KMS-11 (cell line): Measurements from ENCODE around the gene ITGA7.
A peak's percentile ranks its signal among the peaks of the same experiment; 100 is the strongest.

Experiments
- H2AFZ ChIP-seq: fragments of 200-600 bp; sonication (generic); 2 replicates; pipeline ENCODE4 v1.6.1; 2016; ENCODE audit warnings: antibody characterized with exemption, mixed run types, low read depth
- H3K27ac ChIP-seq: fragments of 200-600 bp; sonication (generic); 2 replicates; pipeline ENCODE4 v1.6.1; 2016; ENCODE audit warnings: mild to moderate bottlenecking, mixed run types
- H3K27me3 ChIP-seq: fragments of 200-600 bp; sonication (generic); 2 replicates; pipeline ENCODE4 v1.6.1; 2017; ENCODE audit warnings: mild to moderate bottlenecking, low read depth, mixed run types, moderate library complexity; ENCODE audit not compliant: insufficient read depth
- H3K36me3 ChIP-seq: fragments of 200-600 bp; sonication (generic); 2 replicates; pipeline ENCODE4 v1.6.1; 2017; ENCODE audit warnings: mild to moderate bottlenecking, mixed run types; ENCODE audit not compliant: insufficient read depth
- H3K4me1 ChIP-seq: fragments of 200-600 bp; sonication (generic); 2 replicates; pipeline ENCODE4 v1.6.1; 2016; ENCODE audit warnings: mild to moderate bottlenecking, low read depth, mixed run types; ENCODE audit not compliant: poor library complexity, severe bottlenecking
- H3K4me2 ChIP-seq: fragments of 200-600 bp; sonication (generic); 2 replicates; pipeline ENCODE4 v1.7.0; 2016; ENCODE audit warnings: mild to moderate bottlenecking, mixed run types
- H3K4me3 ChIP-seq: fragments of 200-600 bp; sonication (generic); IDR thresholded peaks from 2 replicates; pipeline ENCODE4 v1.6.1; 2017; ENCODE audit warnings: low read depth, low read length, mixed read lengths; ENCODE audit not compliant: insufficient read depth
- H3K79me2 ChIP-seq: fragments of 200-600 bp; sonication (generic); 2 replicates; pipeline ENCODE4 v1.6.1; 2016; ENCODE audit warnings: low read depth, mixed run types; ENCODE audit not compliant: insufficient read depth
- H3K9ac ChIP-seq: fragments of 200-600 bp; sonication (generic); 2 replicates; pipeline ENCODE4 v1.6.1; 2016; ENCODE audit warnings: mild to moderate bottlenecking, mixed run types
- H4K20me1 ChIP-seq: fragments of 200-600 bp; sonication (generic); 2 replicates; pipeline ENCODE4 v1.6.1; 2016; ENCODE audit warnings: mild to moderate bottlenecking, mixed run types; ENCODE audit not compliant: insufficient read depth
- TF ChIP-seq, protein P1 (sequence below): fragments of 200-600 bp; sonication (generic); conservative IDR thresholded peaks from 2 replicates; pipeline ENCODE4 v1.6.1; 2017; ENCODE audit warnings: low read depth, mild to moderate bottlenecking, antibody characterized with exemption, low read length, moderate library complexity, mixed read lengths

The ITGA7 gene

DNA sequence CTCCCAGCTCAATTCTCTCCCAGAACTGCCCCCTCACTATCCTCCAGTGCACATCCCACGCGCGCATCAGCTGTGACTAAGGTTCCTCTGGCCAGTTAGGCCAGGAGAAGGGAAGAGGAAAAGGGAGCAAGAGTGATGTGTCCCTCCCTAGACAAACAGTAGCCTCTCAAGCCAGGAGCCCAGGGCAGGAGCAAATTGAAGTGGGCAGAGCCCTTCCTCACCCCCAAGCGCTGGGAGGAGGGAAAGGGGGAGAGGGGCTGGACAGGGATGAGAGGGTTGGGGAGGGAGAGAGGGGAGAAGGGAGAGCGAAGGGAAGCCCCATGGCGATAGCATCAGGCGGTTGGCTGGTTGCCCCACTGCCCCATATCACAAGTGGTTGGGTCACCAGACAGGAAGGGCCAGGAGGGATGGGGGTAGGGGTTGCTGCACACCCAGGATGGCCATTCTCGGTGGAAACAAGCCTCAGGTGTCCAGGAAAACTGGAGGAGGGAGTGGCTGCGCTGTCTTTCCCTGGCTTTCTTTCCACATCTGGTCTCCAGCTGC lies 20.0 kb upstream of the ITGA7 start:
- peaks cover 13% of the 10 kb centered on the region; the same call in 1 of the 2 replicates for H3K79me2 ChIP-seq
- TF ChIP-seq, protein P1, sequence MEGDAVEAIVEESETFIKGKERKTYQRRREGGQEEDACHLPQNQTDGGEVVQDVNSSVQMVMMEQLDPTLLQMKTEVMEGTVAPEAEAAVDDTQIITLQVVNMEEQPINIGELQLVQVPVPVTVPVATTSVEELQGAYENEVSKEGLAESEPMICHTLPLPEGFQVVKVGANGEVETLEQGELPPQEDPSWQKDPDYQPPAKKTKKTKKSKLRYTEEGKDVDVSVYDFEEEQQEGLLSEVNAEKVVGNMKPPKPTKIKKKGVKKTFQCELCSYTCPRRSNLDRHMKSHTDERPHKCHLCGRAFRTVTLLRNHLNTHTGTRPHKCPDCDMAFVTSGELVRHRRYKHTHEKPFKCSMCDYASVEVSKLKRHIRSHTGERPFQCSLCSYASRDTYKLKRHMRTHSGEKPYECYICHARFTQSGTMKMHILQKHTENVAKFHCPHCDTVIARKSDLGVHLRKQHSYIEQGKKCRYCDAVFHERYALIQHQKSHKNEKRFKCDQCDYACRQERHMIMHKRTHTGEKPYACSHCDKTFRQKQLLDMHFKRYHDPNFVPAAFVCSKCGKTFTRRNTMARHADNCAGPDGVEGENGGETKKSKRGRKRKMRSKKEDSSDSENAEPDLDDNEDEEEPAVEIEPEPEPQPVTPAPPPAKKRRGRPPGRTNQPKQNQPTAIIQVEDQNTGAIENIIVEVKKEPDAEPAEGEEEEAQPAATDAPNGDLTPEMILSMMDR, result no peak
- H3K27me3 ChIP-seq, result no peaks in the 10 kb centered on the region
- H2AFZ ChIP-seq, result peak overlapping the region; percentile 88; the same call in 1 of the 2 replicates
- peak overlapping the region; percentile 87 for H3K4me2 ChIP-seq
- no peaks in the 10 kb centered on the region for H4K20me1 ChIP-seq
- H3K36me3 ChIP-seq, result no peaks in the 10 kb centered on the region; the same call in 1 of the 2 replicates
- peak overlapping the region; percentile 9; the same call in 1 of the 2 replicates for H3K27ac ChIP-seq
- H3K9ac ChIP-seq, result peak overlapping the region; percentile 80; the same call in 1 of the 2 replicates
- H3K4me1 ChIP-seq, result peaks cover 20% of the 10 kb centered on the region
- peak overlapping the region; percentile 69 for H3K4me3 ChIP-seq

DNA sequence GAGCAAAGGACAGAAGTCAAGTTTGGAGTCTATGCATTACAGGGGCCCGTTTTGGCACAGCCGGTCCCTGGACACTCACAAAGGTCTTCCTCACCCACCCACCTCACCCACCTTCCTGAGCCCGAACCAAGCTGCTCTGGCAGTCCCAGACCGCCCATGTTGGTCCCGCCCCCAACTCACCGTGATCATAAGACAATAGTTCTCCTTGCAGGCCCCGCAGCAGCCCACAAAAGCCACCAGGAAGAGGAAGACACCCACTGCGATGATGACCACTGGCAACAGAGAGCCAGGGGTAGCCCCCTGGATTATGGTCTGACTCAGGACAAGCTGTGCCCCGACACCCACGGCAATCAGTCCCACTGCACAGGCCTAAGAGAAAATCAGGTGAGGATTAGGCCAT lies 19.3 kb upstream of the ITGA7 start:
- H3K79me2 ChIP-seq, result peaks cover 13% of the 10 kb centered on the region; the same call in 1 of the 2 replicates
- no peak overlapping the region for H3K27ac ChIP-seq
- H3K36me3 ChIP-seq, result no peaks in the 10 kb centered on the region; the same call in 1 of the 2 replicates

DNA sequence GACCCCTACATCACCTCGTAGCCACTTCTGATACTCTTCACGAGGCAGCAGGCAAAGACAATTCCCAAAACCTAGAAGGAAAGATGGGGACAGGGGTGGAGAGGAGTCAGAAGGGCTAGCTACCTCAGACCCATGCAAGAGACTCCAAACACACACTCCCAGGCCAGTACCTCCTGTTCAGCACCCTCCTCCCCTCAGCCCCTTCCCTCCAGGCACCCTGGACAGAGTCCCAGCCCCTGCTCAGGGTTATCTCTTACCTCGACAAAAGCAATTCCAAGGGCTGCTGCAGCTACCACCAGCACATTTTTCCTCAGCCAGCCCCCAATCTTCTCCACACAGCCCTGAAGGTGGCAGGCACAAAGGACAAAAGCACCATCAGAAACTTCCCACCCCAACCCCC lies 17.9 kb upstream of the ITGA7 start:
- Histone ChIP-seq H3K27ac (no peak overlapping the region), H3K4me3 (no peak overlapping the region), H3K79me2 (peaks cover 13% of the 10 kb centered on the region; the same call in 1 of the 2 replicates), H2AFZ (no peak overlapping the region), H4K20me1 (no peaks in the 10 kb centered on the region), H3K4me2 (no peak overlapping the region), H3K27me3 (no peaks in the 10 kb centered on the region), H3K36me3 (no peaks in the 10 kb centered on the region; the same call in 1 of the 2 replicates), H3K9ac (no peak overlapping the region), H3K4me1 (peaks cover 31% of the 10 kb centered on the region)
- TF ChIP-seq, protein P1, result no peak

More for the DNA sequence above, 19.3 kb upstream of the ITGA7 start:
- H3K4me2 ChIP-seq, result peak overlapping the region; percentile 87; the same call in 1 of the 2 replicates
- H3K27me3 ChIP-seq, result no peaks in the 10 kb centered on the region
- H3K4me3 ChIP-seq, result no peak overlapping the region
- H4K20me1 ChIP-seq, result no peaks in the 10 kb centered on the region
- TF ChIP-seq, protein P1, result no peak
- no peak overlapping the region for H3K9ac ChIP-seq
- no peak overlapping the region for H2AFZ ChIP-seq
- peaks cover 20% of the 10 kb centered on the region for H3K4me1 ChIP-seq

DNA sequence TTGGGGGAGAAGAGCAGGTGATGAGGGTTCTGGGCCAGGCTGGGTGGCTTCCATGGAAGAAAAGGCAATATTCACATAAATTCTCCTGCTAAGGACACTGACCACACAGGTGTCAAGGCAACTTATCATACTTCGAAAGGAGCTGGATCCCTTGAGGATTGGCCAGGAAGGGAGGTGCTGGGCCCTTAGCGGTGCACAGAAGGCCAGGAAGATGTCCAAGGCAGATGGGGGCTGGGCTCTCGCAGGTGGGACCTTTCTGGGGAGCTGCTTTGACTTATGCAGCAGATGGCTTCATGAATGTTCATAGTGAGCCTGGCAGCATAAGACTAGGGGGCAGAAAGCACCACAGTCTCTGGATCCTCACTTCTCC lies 17.2 kb upstream of the ITGA7 start:
- TF ChIP-seq, protein P1, result peak; percentile 47; the same call in 1 of the 2 replicates
- H3K4me2 ChIP-seq, result no peak overlapping the region
- peaks cover 32% of the 10 kb centered on the region for H3K4me1 ChIP-seq
- H3K79me2 ChIP-seq, result peaks cover 13% of the 10 kb centered on the region; the same call in 1 of the 2 replicates
- no peaks in the 10 kb centered on the region for H3K27me3 ChIP-seq
- no peak overlapping the region for H3K9ac ChIP-seq
- H3K36me3 ChIP-seq, result no peaks in the 10 kb centered on the region; the same call in 1 of the 2 replicates
- no peak overlapping the region for H3K27ac ChIP-seq
- no peak overlapping the region for H2AFZ ChIP-seq
- H3K4me3 ChIP-seq, result no peak overlapping the region
- H4K20me1 ChIP-seq, result no peaks in the 10 kb centered on the region
